GM19395 (cell line): ENCODE data around the gene ZNF367.

Experiments
- ATAC-seq: cut with Tn5 transposase; IDR thresholded peaks from one replicate; pipeline ENCODE4 v1.9.1; 2021; ENCODE audit warnings: mild to moderate bottlenecking, moderate library complexity; ENCODE audit not compliant: unreplicated experiment

ZNF367 gene

GRCh38 chr9:96418083-96418919 lies at the start of gene ZNF367:
ZNF367 (minus strand) TSS chr9:96418370; CDS start chr9:96418032, 338 bp downstream.
- ATAC-seq: peak; percentile 63

- no peak for ATAC-seq
These were observed 49.6 kb upstream of the ZNF367 start for GRCh38 chr9:96467784-96468183.

- ATAC-seq: no peak
These were observed 46.3 kb upstream of the ZNF367 start for GRCh38 chr9:96464426-96464825.

DNA sequence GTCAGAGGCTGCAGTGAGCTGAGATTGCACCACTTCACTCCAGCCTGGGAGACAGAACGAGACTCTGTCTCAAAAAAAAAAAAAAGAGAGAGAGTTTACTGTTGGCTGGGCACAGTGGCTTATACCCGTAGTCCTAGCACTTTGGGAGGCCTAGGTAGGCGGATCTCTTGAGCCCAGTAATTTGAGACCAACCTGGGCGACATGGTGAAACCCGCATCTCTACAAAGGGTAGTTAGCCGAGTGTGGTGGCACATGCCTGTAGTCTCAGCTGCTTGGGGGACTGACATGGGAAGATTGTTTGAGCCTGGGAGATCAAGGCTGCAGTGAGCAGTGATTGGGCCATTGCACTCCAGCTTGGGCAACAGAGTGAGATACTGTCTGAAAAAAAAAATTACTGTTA lies 44.4 kb upstream of the ZNF367 start:
- no peak for ATAC-seq

GRCh38 chr9:96461336-96461735 lies 43.2 kb upstream of the ZNF367 start:
- ATAC-seq: no peak

DNA sequence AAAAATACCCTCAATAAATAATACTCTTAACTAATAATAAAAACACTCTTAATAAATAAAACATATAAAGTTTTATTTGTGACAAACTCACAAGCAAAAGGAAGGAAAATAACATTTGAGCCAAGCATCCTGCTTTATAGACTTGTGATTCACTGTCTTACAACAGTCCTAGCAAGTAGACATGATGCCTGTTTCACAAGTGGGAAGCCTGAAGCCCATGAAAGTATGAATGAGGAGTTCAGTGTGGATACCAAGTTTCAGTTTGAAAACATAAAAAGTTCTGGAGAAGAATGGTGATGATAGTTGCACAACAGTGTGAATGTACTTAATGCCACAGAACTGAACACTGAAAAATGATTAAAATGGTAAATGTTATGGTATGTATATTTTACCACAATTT lies 42.7 kb upstream of the ZNF367 start:
- ATAC-seq: no peak

DNA sequence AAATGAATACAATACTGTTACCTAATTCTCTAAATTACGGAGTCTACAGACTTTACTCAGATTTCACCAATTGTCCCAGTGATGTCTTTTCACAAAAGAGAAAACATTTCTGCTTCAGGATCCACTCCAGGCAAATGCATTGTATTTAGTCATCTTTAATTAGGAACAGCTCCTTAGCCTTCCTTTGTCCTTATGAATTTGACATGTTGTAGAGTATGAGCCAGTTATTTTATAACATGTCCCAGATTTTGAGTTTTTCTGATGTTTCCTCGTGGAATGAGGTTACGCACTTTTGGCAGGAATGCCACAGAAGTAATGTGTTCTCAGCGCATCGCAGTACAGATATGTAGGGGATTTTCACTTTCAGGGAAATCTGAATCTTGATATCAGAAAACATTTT lies 42.3 kb upstream of the ZNF367 start:
- ATAC-seq: no peak

DNA sequence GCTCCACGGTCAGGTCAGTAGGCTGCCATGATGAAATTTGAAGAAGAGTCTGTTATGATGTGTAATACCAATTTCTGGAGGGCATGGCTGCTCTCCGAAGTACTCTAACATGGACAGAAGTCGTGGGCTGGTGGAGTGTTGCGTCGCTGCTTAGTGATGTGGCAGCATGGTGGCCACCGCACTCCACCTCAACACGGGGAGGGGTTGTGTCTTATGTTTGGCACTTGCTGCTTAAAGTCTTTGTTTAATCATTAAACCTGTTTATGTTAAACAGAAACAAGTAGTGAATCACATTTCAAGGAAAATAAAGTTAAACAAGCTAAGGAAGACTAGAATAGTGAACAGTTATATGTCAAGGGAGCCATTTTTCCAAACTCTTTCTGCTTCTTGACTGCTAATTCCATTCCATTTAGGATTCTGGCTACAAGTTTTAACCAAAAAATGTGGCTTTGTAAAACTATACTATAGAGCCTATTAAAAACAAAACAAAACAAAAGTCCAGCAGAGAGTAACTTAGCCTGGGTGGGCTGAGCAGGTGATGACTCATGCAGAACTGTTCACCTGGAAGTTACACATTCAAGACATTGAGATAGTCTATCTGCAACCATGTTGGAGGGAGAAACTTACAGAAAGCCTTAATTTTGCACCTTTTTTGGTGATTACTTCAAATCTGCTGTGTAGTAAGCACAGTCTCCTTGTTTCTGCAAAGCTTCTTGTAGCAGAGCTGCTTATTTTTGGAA lies 41.3 kb upstream of the ZNF367 start:
- no peak for ATAC-seq

DNA sequence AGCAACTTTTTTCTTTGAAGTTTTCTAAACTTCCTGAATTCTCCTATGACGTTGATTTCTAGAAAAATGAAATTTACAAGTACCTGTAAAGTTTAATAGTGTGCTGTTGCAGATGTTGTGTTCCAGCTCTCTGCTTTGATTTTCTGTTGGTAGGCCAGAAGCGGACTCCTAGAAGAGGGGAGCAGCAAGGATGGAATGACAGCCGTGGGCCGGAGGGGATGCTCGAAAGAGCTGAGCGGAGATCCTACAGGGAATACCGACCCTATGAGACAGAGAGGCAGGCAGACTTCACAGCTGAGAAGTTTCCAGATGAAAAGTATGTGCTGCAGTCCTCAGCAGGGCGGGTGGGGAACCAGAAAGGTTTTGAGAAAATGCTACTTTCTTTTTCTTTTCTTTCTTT lies 40.1 kb upstream of the ZNF367 start:
- ATAC-seq: no peak

DNA sequence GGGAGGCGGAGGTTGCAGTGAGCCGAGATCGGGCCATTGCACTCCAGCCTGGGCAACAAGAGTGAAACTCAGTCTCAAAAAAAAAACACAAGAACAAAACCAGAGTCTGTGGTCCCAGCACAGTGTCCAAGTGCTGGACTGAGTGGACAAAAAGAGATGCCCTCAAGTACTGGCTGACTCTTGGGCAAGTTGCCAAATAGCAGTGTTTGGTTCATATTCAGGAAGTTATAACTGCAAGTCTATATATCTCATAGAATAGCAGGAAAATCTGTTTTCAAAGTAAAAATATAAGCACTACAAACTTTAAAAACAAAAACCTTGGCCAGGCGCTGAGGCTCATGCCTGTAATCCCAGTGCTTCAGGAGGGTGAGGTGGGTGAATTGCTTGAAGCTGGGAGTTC lies 39.1 kb upstream of the ZNF367 start:
- ATAC-seq: no peak

- no peak for ATAC-seq
These were observed 35.5 kb upstream of the ZNF367 start for GRCh38 chr9:96453625-96454024.

DNA sequence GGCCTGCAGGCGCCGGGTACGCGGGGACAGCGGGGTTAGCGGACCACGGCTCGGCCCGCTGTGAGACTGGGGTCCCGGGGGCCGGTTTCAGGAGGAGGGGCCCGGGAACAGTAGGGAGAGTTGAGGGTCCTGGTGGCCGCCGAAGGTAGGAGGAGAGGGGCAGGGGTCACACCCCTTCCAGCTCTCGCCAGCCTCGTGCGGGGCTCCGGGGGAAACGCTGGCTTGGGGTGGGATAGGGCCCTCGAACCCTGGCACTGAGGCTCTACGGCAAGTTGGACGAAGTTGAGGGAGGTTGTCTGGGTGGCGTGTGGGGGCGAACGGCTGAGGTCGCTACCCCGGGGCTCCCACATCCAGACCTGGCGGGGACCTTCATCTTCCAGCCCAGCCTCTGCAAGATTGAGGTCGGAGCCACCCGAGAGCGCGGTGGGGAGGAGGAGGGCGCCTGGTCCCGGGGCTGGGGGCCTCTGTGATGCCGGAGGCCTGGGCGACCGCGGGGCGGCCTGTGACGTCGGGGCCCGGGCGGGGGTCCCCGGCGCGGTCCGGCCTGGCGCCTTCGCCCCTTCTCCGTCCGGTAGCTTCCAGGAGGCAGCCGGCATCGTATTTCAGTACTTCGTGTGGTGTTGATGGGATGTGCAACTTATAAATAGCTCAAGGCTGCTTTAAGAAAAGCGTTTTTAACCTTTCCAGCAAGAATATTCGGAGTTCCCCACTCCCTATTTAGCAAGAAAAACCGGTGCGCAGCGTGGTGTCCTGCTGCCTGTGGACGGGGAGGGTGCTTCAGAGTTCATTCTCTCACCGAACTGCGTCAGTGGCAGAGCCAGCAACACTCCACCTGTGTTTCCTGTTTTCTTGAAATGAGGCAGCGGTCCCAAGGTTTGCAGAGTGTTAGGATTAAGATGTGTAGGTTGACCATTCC lies 32.7 kb upstream of the ZNF367 start:
- peak; percentile 8 for ATAC-seq

GRCh38 chr9:96449845-96450612 lies 31.9 kb upstream of the ZNF367 start, which contains the start of gene HABP4:
HABP4 (plus strand) TSS chr9:96450169; CDS start chr9:96450280, 111 bp downstream.
- peak; percentile 96 for ATAC-seq

- ATAC-seq: peak; percentile 36
These were observed 31.3 kb upstream of the ZNF367 start for GRCh38 chr9:96449523-96449844.

GRCh38 chr9:96448546-96449170 lies 30.5 kb upstream of the ZNF367 start:
- no peak for ATAC-seq

DNA sequence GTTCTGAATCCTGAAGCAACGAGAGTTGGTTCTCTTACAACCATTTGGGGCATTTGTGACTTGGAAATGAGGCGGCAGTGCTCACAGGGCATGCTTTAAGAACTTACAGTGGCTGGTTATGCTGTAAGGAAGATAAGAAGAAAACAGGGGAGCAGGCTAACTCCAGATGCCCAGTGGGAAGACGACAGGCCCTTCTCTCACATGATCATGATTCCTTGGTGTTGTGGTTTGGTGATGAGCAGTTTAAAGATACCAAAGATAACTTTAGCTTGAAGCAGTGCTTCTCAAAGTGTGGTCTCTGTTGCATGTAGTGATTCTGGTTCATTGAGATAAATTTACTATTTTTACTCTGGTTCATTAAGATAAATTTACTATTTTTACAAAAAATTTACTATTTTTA lies 29.2 kb upstream of the ZNF367 start:
- ATAC-seq: no peak

- no peak for ATAC-seq
These were observed 24.3 kb upstream of the ZNF367 start for GRCh38 chr9:96442491-96442890.

- no peak for ATAC-seq
These were observed 23.8 kb upstream of the ZNF367 start for GRCh38 chr9:96441798-96442445.

DNA sequence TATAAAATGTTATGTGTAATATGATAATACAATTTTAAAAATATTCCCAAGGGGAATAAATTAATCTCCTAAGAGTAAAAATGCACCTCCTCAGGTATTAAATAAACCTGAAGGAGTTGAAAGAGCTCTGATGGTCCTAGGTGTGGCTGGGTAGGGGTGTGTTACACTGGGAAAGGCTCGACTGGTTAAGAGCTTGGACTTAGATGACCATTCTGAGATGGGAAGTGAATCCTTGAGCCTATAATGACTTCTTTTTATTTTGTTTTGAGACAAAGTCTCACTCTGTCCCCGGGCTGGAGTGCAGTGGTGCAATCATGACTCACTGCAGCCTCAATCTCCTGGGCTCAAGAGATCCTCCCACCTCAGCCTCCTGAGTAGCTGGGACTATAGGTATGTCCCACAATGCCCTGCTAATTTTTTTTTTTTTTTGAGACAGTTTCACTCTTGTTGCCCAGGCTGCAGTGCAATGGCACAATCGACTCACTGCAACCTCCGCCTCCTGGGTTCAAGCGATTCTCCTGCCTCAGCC lies 22.6 kb upstream of the ZNF367 start:
- no peak for ATAC-seq
